ENCODE measurements around the gene LRPPRC. TPM values are rescaled to one million over a fixed set of nuclear protein-coding genes. Genes with fewer than 3 reads are reported as not detected.

LRPPRC gene
- total RNA-seq, 1 experiment from 2014 or later, result 253 TPM

GRCh38 chr2:43852196-43852730 lies 143.5 kb downstream of the LRPPRC start:
- Mint-ChIP-seq H3K27me3 (ENCODE audit: low read depth) (peaks cover 20% of the 10 kb centered on the region), H3K4me3 (no peak overlapping the region), H3K27ac (no peak overlapping the region), H3K9me3 (no peaks in the 10 kb centered on the region), H3K4me1 (no peaks in the 10 kb centered on the region), H3K36me3 (no peaks in the 10 kb centered on the region)
- CTCF ChIA-PET, result interaction anchor here (1.6 kb wide), 1 partner anchor 247 kb away, joined by 3 read pairs; no protein-coding TSS in a partner anchor
- no peak for TF ChIP-seq SOX15 (CRISPR knock-in tag; IDR thresholded peaks at IDR 0.05)
- TF ChIP-seq, protein P1, sequence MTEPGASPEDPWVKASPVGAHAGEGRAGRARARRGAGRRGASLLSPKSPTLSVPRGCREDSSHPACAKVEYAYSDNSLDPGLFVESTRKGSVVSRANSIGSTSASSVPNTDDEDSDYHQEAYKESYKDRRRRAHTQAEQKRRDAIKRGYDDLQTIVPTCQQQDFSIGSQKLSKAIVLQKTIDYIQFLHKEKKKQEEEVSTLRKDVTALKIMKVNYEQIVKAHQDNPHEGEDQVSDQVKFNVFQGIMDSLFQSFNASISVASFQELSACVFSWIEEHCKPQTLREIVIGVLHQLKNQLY (CRISPR knock-in tag; IDR thresholded peaks at IDR 0.05), result no peak
- TF ChIP-seq HMGA2 (CRISPR knock-in tag; IDR thresholded peaks at IDR 0.05), result no peak
- no peak for TF ChIP-seq ZNF281 (CRISPR knock-in tag; IDR thresholded peaks at IDR 0.05)
- TF ChIP-seq STAT6 (CRISPR knock-in tag; conservative IDR thresholded peaks at IDR 0.05; ENCODE audit: low read depth), result no peak
- TF ChIP-seq PRRX2 (CRISPR knock-in tag; IDR thresholded peaks at IDR 0.05), result no peak
- no peak for TF ChIP-seq IRF1 (CRISPR knock-in tag; IDR thresholded peaks at IDR 0.05)
- TF ChIP-seq, protein P2, sequence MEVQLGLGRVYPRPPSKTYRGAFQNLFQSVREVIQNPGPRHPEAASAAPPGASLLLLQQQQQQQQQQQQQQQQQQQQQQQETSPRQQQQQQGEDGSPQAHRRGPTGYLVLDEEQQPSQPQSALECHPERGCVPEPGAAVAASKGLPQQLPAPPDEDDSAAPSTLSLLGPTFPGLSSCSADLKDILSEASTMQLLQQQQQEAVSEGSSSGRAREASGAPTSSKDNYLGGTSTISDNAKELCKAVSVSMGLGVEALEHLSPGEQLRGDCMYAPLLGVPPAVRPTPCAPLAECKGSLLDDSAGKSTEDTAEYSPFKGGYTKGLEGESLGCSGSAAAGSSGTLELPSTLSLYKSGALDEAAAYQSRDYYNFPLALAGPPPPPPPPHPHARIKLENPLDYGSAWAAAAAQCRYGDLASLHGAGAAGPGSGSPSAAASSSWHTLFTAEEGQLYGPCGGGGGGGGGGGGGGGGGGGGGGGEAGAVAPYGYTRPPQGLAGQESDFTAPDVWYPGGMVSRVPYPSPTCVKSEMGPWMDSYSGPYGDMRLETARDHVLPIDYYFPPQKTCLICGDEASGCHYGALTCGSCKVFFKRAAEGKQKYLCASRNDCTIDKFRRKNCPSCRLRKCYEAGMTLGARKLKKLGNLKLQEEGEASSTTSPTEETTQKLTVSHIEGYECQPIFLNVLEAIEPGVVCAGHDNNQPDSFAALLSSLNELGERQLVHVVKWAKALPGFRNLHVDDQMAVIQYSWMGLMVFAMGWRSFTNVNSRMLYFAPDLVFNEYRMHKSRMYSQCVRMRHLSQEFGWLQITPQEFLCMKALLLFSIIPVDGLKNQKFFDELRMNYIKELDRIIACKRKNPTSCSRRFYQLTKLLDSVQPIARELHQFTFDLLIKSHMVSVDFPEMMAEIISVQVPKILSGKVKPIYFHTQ (CRISPR knock-in tag; IDR thresholded peaks at IDR 0.05), result no peak
- POLR2A ChIA-PET, result no interaction called here
- no peak for DNase-seq (ENCODE audit: low spot score)
- ATAC-seq, result no peak

- Mint-ChIP-seq H3K9me3 (no peaks in the 10 kb centered on the region), H3K27ac (no peak overlapping the region), H3K4me3 (no peak overlapping the region), H3K27me3 (ENCODE audit: low read depth) (peaks cover 11% of the 10 kb centered on the region), H3K36me3 (no peaks in the 10 kb centered on the region), H3K4me1 (no peaks in the 10 kb centered on the region)
- TF ChIP-seq ZBTB43 (CRISPR knock-in tag; IDR thresholded peaks at IDR 0.05), result no peak
- no peak for TF ChIP-seq USF2 (CRISPR knock-in tag; IDR thresholded peaks at IDR 0.05)
- DNase-seq (ENCODE audit: low spot score) (no peak), ATAC-seq (no peak)
- ChIA-PET POLR2A (no interaction called here), CTCF (interaction anchor here (1.2 to 1.9 kb wide), 2 partner anchors 27 to 274 kb away, joined by 3 to 9 read pairs; no protein-coding TSS in a partner anchor)
These were observed 144.5 kb downstream of the LRPPRC start for GRCh38 chr2:43851011-43851980.
